Neural progenitor cell (in vitro differentiated cells): ENCODE results near the gene MCCD1. TPM values are rescaled to one million over a fixed set of nuclear protein-coding genes. Genes with fewer than 3 reads are reported as not detected.

Experiments used
- DNase-seq: peaks from one replicate; pipeline ENCODE4 v3.0.0-alpha.2; 2016; ENCODE audit warnings: low spot score
- H2AFZ ChIP-seq: fragments of 200-600 bp; sonication (generic); replicated peaks from 2 replicates; pipeline ENCODE4 v1.6.1; 2016; ENCODE audit warnings: antibody characterized with exemption
- H3F3A ChIP-seq: fragments of 200-600 bp; sonication (generic); 2 replicates; pipeline ENCODE4 v1.6.1; 2016; ENCODE audit warnings: antibody characterized with exemption, low read depth
- H3K27ac ChIP-seq: fragments of 200-600 bp; sonication (generic); 2 replicates; pipeline ENCODE4 v1.5.1; 2016; ENCODE audit warnings: mild to moderate bottlenecking
- H3K27me3 ChIP-seq: fragments of 200-600 bp; sonication (generic); 2 replicates; pipeline ENCODE4 v1.6.1; 2016; ENCODE audit warnings: mild to moderate bottlenecking, moderate library complexity
- H3K36me3 ChIP-seq: fragments of 200-600 bp; sonication (generic); 2 replicates; pipeline ENCODE4 v1.5.1; 2016
- H3K4me1 ChIP-seq: fragments of 200-600 bp; sonication (generic); 2 replicates; pipeline ENCODE4 v1.6.1; 2016; ENCODE audit warnings: mixed run types
- H3K4me2 ChIP-seq: fragments of 200-600 bp; sonication (generic); 2 replicates; pipeline ENCODE4 v1.6.1; 2016
- H3K4me3 ChIP-seq: fragments of 200-600 bp; sonication (generic); 2 replicates; pipeline ENCODE4 v1.5.1; 2016
- H3K79me2 ChIP-seq: fragments of 200-600 bp; sonication (generic); 2 replicates; pipeline ENCODE4 v1.6.1; 2016; ENCODE audit warnings: low read depth
- H3K9ac ChIP-seq: fragments of 200-600 bp; sonication (generic); 2 replicates; pipeline ENCODE4 v1.6.1; 2016
- H3K9me3 ChIP-seq: fragments of 200-600 bp; sonication (generic); 2 replicates; pipeline ENCODE4 v1.5.1; 2016; ENCODE audit warnings: low read depth
- H4K20me1 ChIP-seq: fragments of 200-600 bp; sonication (generic); 2 replicates; pipeline ENCODE4 v1.6.1; 2016; ENCODE audit warnings: low read depth
- H3K27ac Mint-ChIP-seq: 3 replicates; pipeline ENCODE4 v1.8.0; 2021; ENCODE audit warnings: mixed read lengths
- H3K27me3 Mint-ChIP-seq: 2 replicates; pipeline ENCODE4 v1.8.0; 2022; ENCODE audit warnings: low read depth, mild to moderate bottlenecking, inconsistent platforms, moderate library complexity, mixed read lengths; ENCODE audit not compliant: insufficient read depth
- H3K36me3 Mint-ChIP-seq: 3 replicates; pipeline ENCODE4 v1.8.0; 2021; ENCODE audit warnings: mixed read lengths
- H3K4me1 Mint-ChIP-seq: 3 replicates; pipeline ENCODE4 v1.8.0; 2021; ENCODE audit warnings: mixed read lengths
- H3K4me3 Mint-ChIP-seq: 3 replicates; pipeline ENCODE4 v1.8.0; 2021; ENCODE audit warnings: mild to moderate bottlenecking, moderate library complexity, mixed read lengths
- H3K9me3 Mint-ChIP-seq: 3 replicates; pipeline ENCODE4 v1.8.0; 2020; ENCODE audit warnings: mixed read lengths
- CTCF ChIP-seq: fragments of 200-600 bp; sonication (generic); IDR thresholded peaks from 2 replicates; pipeline ENCODE4 v1.5.1; 2017; ENCODE audit warnings: antibody characterized with exemption, mild to moderate bottlenecking
- EZH2 ChIP-seq: fragments of 200-600 bp; sonication (generic); IDR thresholded peaks from 2 replicates; pipeline ENCODE4 v1.6.1; 2017; ENCODE audit warnings: antibody characterized with exemption, mild to moderate bottlenecking, moderate library complexity
- EZH2phosphoT487 ChIP-seq: fragments of 200-600 bp; sonication (generic); IDR thresholded peaks from 2 replicates; pipeline ENCODE4 v1.6.1; 2017; ENCODE audit warnings: antibody characterized with exemption
- total RNA-seq: library from RNA; depleted of rRNA; stranded (reverse); fragments of >200 nt; gene quantifications from 2 replicates; pipeline ENCODE4 v1.2.3, GENCODE V29; 2015; ENCODE audit warnings: low replicate concordance

MCCD1 gene
- total RNA-seq, 1 donor from 2014 or later: not detected

DNA sequence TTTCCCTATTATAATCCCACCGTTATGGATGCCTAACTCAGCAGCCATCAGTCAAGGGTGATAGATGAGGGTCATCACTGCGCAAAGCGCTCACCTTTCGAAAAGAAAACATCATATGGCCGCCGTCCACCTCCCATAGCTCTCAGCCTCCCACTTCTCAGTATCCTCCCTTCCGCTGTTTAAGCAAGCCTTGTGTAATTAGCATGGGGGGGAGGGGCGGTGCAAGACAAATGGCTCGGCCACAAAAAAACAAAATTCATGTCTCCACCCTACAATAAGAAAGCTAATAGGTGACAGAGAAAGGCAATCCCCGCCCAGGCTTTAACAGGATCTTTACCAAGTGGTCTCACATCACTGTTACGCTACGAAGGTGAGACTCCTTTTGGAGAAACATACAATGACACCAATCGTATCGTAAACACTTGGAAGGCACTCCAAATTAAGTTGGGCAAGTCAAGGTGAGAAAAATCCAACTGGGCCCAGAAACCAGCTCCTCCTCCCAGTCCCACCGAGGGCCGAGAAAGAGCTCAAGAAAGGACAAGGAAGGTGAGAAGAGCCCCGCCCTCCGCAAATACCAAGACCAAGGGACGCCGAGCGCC, 12.4 kb downstream of the MCCD1 start:
- peak overlapping the region; percentile 99 for H3K9ac ChIP-seq
- no peaks in the 10 kb centered on the region for H3K9me3 ChIP-seq
- Mint-ChIP-seq H3K27ac (peak overlapping the region; percentile 100), H3K9me3 (no peaks in the 10 kb centered on the region), H3K4me3 (peak overlapping the region; percentile 100), H3K4me1 (peaks cover 49% of the 10 kb centered on the region), H3K27me3 (peaks cover 6% of the 10 kb centered on the region), H3K36me3 (peaks cover 39% of the 10 kb centered on the region)
- H3K4me2 ChIP-seq: peak overlapping the region; percentile 89
- H3K27ac ChIP-seq: peak overlapping the region; percentile 100
- H3K27me3 ChIP-seq: no peaks in the 10 kb centered on the region
- DNase-seq: peak; percentile 53
- H3K4me3 ChIP-seq: peak overlapping the region; percentile 96
- TF ChIP-seq CTCF (no peak), EZH2 (no peak), EZH2phosphoT487 (no peak)
- peak overlapping the region; percentile 30 for H2AFZ ChIP-seq
- peaks cover 52% of the 10 kb centered on the region for H4K20me1 ChIP-seq
- peaks cover 73% of the 10 kb centered on the region for H3K79me2 ChIP-seq
- peaks cover 28% of the 10 kb centered on the region for H3K36me3 ChIP-seq
- peaks cover 56% of the 10 kb centered on the region for H3F3A ChIP-seq
- H3K4me1 ChIP-seq: peaks cover 21% of the 10 kb centered on the region

DNA sequence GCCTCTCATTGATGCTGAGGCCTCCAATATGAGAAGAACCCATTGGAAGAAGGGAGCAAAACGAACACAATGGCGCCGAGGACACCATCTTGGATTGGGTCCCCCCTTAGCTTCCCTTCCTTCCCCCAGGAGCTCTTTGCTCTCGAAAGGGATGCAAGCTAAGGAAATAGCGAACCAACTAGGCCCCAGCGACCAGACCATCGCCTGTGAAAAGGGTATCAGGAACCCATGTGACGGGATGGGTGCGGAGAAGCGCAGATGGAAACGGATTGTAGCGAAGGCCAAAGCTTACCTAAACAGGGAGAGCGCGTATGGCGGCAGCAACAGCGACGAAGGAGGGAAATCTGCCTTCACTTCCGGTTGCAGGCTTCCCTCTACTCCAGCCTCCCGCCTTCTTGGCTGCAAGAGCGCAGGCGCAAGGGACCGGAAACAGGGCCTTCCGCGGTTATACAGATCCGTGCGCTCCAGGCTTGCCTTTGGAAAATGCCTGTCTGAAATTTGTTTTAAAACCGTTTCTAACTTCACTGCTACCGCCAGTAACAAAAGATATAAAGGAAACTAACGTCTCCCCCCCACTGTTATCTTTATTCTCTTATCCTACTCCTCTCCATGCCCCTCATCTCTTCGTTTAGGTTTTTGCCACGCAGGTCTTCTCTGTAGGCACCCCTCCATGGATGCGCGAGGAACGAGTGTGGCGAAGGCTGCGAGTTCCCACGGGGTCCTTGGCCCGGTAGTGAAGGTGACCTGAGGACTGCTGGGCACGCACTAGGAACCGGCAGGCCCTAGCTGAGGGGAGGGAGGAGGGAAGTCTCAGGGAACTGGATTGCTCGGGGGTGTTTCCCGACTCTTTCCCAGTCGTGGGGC, 13.1 kb downstream of the MCCD1 start, which contains the start of gene DDX39B:
TSS of gene DDX39B (minus strand) at position 346 of the 864 bp plus-strand sequence. CDS start 1,471 bp downstream, outside the sequence.
- H3K27ac ChIP-seq: peak within 1 kb of the TSS; percentile 100
- H3K27me3 Mint-ChIP-seq: peaks cover 6% of the 10 kb centered on the region
- peaks cover 66% of the 10 kb centered on the region for H3K79me2 ChIP-seq
- H4K20me1 ChIP-seq: peaks cover 45% of the 10 kb centered on the region
- peak within 1 kb of the TSS; percentile 99 for H3K9ac ChIP-seq
- H3K4me3 ChIP-seq: peak within 1 kb of the TSS; percentile 96
- H3K36me3 ChIP-seq: peaks cover 22% of the 10 kb centered on the region
- peaks cover 22% of the 10 kb centered on the region for H3K4me1 ChIP-seq
- H3K4me3 Mint-ChIP-seq: peak within 1 kb of the TSS; percentile 100
- peaks cover 33% of the 10 kb centered on the region for H3K36me3 Mint-ChIP-seq
- H3K27me3 ChIP-seq: no peaks in the 10 kb centered on the region
- peak; percentile 98 for DNase-seq
- H3K4me1 Mint-ChIP-seq: peaks cover 55% of the 10 kb centered on the region
- H2AFZ ChIP-seq: peak within 1 kb of the TSS; percentile 89
- no peaks in the 10 kb centered on the region for H3K9me3 Mint-ChIP-seq
- H3K27ac Mint-ChIP-seq: peak within 1 kb of the TSS; percentile 100
- TF ChIP-seq EZH2phosphoT487 (no peak), CTCF (no peak), EZH2 (no peak)
- H3K9me3 ChIP-seq: no peaks in the 10 kb centered on the region
- peak within 1 kb of the TSS; percentile 89 for H3K4me2 ChIP-seq
- H3F3A ChIP-seq: peaks cover 57% of the 10 kb centered on the region

- TF ChIP-seq EZH2: no peak
- TF ChIP-seq CTCF: no peak
- no peak for TF ChIP-seq EZH2phosphoT487
- peaks cover 61% of the 10 kb centered on the region for H3F3A ChIP-seq
- H3K27ac ChIP-seq: no peak overlapping the region
- H3K4me1 ChIP-seq: peaks cover 32% of the 10 kb centered on the region
- peaks cover 58% of the 10 kb centered on the region for H3K4me1 Mint-ChIP-seq
- H3K36me3 Mint-ChIP-seq: peaks cover 24% of the 10 kb centered on the region
- no peak overlapping the region for H3K4me3 ChIP-seq
- H3K4me3 Mint-ChIP-seq: peak overlapping the region; percentile 100
- H3K27me3 ChIP-seq: no peaks in the 10 kb centered on the region
- no peaks in the 10 kb centered on the region for H3K9me3 Mint-ChIP-seq
- no peak for DNase-seq
- no peak overlapping the region for H3K4me2 ChIP-seq
- peaks cover 14% of the 10 kb centered on the region for H3K36me3 ChIP-seq
- peaks cover 28% of the 10 kb centered on the region for H4K20me1 ChIP-seq
- no peak overlapping the region for H3K27ac Mint-ChIP-seq
- H2AFZ ChIP-seq: no peak overlapping the region
- H3K27me3 Mint-ChIP-seq: peaks cover 6% of the 10 kb centered on the region
- peaks cover 61% of the 10 kb centered on the region for H3K79me2 ChIP-seq
- H3K9me3 ChIP-seq: no peaks in the 10 kb centered on the region
- no peak overlapping the region for H3K9ac ChIP-seq
Observed at GRCh38 chr6:31543639-31544038, 14.9 kb downstream of the MCCD1 start.
